ENCODE data around the gene DOK3. TPM values are rescaled to one million over a fixed set of nuclear protein-coding genes. Genes with fewer than 3 reads are reported as not detected.

Gene DOK3
- total RNA-seq, 1 donor from 2014 or later, result 19.7 TPM

- DNase-seq (ENCODE audit: low spot score), result no peak
Measured at GRCh38 chr5:177468685-177469628, 40.7 kb downstream of the DOK3 start.

GRCh38 chr5:177468329-177468684 lies 41.3 kb downstream of the DOK3 start:
- DNase-seq (ENCODE audit: low spot score), result no peak

- DNase-seq (ENCODE audit: low spot score), result no peak
Measured at GRCh38 chr5:177467436-177467835, 42.2 kb downstream of the DOK3 start.

- DNase-seq (ENCODE audit: low spot score), result no peak
Measured at GRCh38 chr5:177466861-177467260, 42.8 kb downstream of the DOK3 start.

- DNase-seq (ENCODE audit: low spot score), result no peak
Measured at GRCh38 chr5:177465044-177465443, 44.6 kb downstream of the DOK3 start.

GRCh38 chr5:177462021-177462670 lies 47.5 kb downstream of the DOK3 start:
- no peak for DNase-seq (ENCODE audit: low spot score)

- DNase-seq (ENCODE audit: low spot score), result no peak
Measured at GRCh38 chr5:177459819-177460628, 49.6 kb downstream of the DOK3 start.

- no peak for DNase-seq (ENCODE audit: low spot score)
Measured at GRCh38 chr5:177459357-177459756, 50.3 kb downstream of the DOK3 start.

- no peak for DNase-seq (ENCODE audit: low spot score)
Measured at GRCh38 chr5:177458912-177459350, 50.7 kb downstream of the DOK3 start.

GRCh38 chr5:177457852-177458681 lies 51.6 kb downstream of the DOK3 start:
- DNase-seq (ENCODE audit: low spot score), result no peak

- DNase-seq (ENCODE audit: low spot score), result peak; percentile 93
Measured at GRCh38 chr5:177456976-177457851, 52.4 kb downstream of the DOK3 start.

- DNase-seq (ENCODE audit: low spot score), result no peak
Measured at GRCh38 chr5:177456591-177456964, 53.0 kb downstream of the DOK3 start.

GRCh38 chr5:177455661-177456590 lies 53.7 kb downstream of the DOK3 start:
- peak; percentile 91 for DNase-seq (ENCODE audit: low spot score)

GRCh38 chr5:177455036-177455660 lies 54.5 kb downstream of the DOK3 start:
- DNase-seq (ENCODE audit: low spot score), result peak; percentile 71

GRCh38 chr5:177454397-177455035 lies 55.1 kb downstream of the DOK3 start:
- DNase-seq (ENCODE audit: low spot score), result peak; percentile 90

- peak; percentile 68 for DNase-seq (ENCODE audit: low spot score)
Measured at GRCh38 chr5:177453852-177454396, 55.7 kb downstream of the DOK3 start.
